ENCODE results near the gene ALG3. TPM values are rescaled to one million over a fixed set of nuclear protein-coding genes. Genes with fewer than 3 reads are reported as not detected.

ALG3 gene
- total RNA-seq (2014; rRNA removed; shearing (Covaris generic)), result 52.7 and 66.1 TPM in 2 replicates
- polyA plus RNA-seq (2016; fragmentation: Nextera tagmentation; extraction: Ambion mirVana), result 94.2 and 94.7 TPM in 2 replicates

DNA sequence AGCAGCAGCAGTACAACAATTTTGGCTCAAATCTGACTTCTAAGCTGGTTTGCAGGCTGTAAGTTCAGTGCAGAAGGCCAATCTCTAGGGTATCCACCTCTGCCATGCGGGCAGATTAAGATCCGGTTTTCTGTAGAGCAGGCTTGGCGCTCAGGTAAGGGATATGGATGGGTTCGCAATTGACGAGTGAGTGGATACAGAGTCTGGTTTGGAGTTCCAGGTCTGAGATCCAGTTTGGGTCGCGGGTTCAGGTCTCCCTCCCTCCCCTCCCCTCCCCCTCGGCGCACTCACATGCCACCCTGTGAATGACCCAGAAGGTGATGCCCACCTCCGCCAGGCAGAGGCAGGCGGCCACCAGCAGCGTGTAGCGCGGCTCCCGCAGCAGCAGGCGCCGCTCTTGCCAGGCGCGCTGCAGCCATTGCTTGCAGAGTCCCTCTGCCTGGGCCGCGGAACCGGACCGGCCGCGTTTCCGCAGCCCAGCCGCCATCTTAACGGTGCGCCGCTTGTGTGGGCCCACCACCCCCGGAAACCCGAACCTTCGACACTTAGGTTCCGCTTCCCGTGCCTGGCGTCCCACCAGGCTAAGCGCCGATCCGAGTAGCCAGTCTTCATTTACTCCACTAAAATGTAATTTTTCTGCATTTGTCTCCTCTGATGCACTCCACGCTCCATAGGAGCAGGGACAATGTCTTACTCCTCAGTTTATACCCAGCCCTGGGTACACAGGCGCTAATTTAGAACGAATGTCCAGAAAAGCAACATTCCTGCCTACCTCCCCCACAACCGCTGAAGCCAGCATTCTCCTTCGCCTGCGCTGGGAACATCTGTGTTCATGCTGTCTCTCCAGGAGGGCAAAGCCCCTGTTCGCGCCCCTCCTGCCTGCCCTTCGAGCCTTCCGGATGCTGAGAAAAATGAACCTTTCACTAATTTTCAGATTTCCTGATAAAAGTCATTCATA, at the start of gene ALG3:
TSS of gene ALG3 (minus strand) at position 509 of the 958 bp plus-strand sequence. CDS start at position 487, 22 bp downstream.
- WGBS, 2 experiments (ENCODE audit: low coverage in 1 of 2, low lambda C conversion rate in 2 of 2, missing lambda C conversion rate in 2 of 2), result 0 to 2% methylated on average over 42 to 48 of the region's 49 CpGs
- no peak for TF ChIP-seq EZH2phosphoT487 (IDR thresholded peaks at IDR 0.05; ENCODE audit: insufficient read depth, low read depth)
- TF ChIP-seq EZH2 (IDR thresholded peaks at IDR 0.05; ENCODE audit: insufficient read depth, poor library complexity, severe bottlenecking), result no peak
- peaks cover 8% of the 10 kb centered on the region for H3F3A ChIP-seq (ENCODE audit: insufficient read depth)

DNA sequence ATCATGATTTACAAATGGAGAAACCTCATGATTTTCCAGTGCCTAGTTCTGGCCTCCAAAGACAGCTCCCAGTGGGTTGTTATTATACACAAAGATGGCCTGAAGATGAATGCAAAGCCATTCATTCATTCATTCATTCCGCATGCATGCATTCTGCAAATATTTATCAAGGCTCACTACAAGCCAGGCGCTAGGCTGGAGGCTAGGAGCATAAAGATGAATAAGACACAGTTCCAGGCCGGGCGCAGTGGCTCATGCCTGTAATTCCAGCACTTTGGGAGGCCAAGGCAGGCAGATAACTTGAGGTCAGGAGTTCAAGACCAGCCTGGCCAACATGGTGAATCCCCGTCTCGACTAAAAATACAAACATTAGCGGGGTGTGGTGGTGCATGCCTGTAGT, 47.9 kb upstream of the ALG3 start:
- Histone ChIP-seq H3K27me3 (replicated peaks; ENCODE audit: insufficient read depth) (no peaks in the 10 kb centered on the region), H3K9me3 (ENCODE audit: low read depth) (no peaks in the 10 kb centered on the region), H3K79me2 (ENCODE audit: insufficient read depth) (peaks cover 26% of the 10 kb centered on the region), H4K20me1 (ENCODE audit: insufficient read depth) (no peaks in the 10 kb centered on the region), H3F3A (ENCODE audit: insufficient read depth) (peaks cover 21% of the 10 kb centered on the region), H3K36me3 (ENCODE audit: low read depth) (peaks cover 12% of the 10 kb centered on the region), H3K4me3 (no peak overlapping the region), H3K4me1 (ENCODE audit: insufficient read depth) (peaks cover 17% of the 10 kb centered on the region), H3K9ac (no peak overlapping the region), H3K4me2 (ENCODE audit: unreplicated experiment) (no peak overlapping the region), H2AFZ (no peak overlapping the region), H3K9me2 (ENCODE audit: insufficient read depth) (no peaks in the 10 kb centered on the region), H3K27ac (no peak overlapping the region)
- no peak for DNase-seq
- no peak for TF ChIP-seq EZH2phosphoT487 (IDR thresholded peaks at IDR 0.05; ENCODE audit: insufficient read depth, low read depth)
- TF ChIP-seq EZH2 (IDR thresholded peaks at IDR 0.05; ENCODE audit: insufficient read depth, poor library complexity, severe bottlenecking), result no peak
- in situ Hi-C loops (cut with MboI), result no loop called here
- whole genome bisulfite sequencing, 2 experiments (ENCODE audit: low coverage in 1 of 2, low lambda C conversion rate in 2 of 2, missing lambda C conversion rate in 2 of 2), result 74 to 90% methylated on average over 6 to 7 of the region's 7 CpGs

More for the DNA sequence above, at the start of gene ALG3:
- Histone ChIP-seq H3K9me2 (ENCODE audit: insufficient read depth) (no peaks in the 10 kb centered on the region), H3K27me3 (replicated peaks; ENCODE audit: insufficient read depth) (no peaks in the 10 kb centered on the region), H3K4me3 (peak within 1 kb of the TSS; percentile 97), H3K36me3 (ENCODE audit: low read depth) (no peaks in the 10 kb centered on the region), H3K79me2 (ENCODE audit: insufficient read depth) (peaks cover 35% of the 10 kb centered on the region), H4K20me1 (ENCODE audit: insufficient read depth) (no peaks in the 10 kb centered on the region), H3K9ac (peak within 1 kb of the TSS; percentile 94), H3K4me1 (ENCODE audit: insufficient read depth) (no peaks in the 10 kb centered on the region), H3K4me2 (ENCODE audit: unreplicated experiment) (peak within 1 kb of the TSS; percentile 100), H2AFZ (peak within 1 kb of the TSS; percentile 100), H3K9me3 (ENCODE audit: low read depth) (no peaks in the 10 kb centered on the region), H3K27ac (peak within 1 kb of the TSS; percentile 89)
- in situ Hi-C loops (cut with MboI), result no loop called here
- peak; percentile 94 for DNase-seq

DNA sequence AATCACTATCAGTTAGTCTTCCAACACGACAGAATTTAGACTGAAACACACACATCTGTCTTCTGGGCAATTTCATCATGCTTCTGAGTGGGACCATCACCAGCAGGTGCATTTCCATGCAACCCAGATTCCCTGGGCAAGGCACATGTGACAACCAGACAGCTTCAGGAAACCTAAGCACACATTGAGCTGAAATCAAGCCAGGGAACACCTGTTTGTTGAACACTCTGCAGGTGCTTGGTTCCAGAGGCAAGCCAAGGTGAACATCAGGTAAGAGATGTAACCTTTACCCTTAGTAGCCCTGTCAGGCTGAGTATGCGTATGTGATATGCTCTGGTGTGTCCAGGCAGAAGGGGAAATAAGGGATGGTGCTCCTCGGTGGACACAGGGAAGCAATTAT, 47.0 kb upstream of the ALG3 start:
- Histone ChIP-seq H3K79me2 (ENCODE audit: insufficient read depth) (peaks cover 18% of the 10 kb centered on the region), H2AFZ (no peak overlapping the region), H3K9me2 (ENCODE audit: insufficient read depth) (no peaks in the 10 kb centered on the region), H4K20me1 (ENCODE audit: insufficient read depth) (no peaks in the 10 kb centered on the region), H3K4me2 (ENCODE audit: unreplicated experiment) (no peak overlapping the region), H3F3A (ENCODE audit: insufficient read depth) (peaks cover 13% of the 10 kb centered on the region), H3K9ac (no peak overlapping the region), H3K4me1 (ENCODE audit: insufficient read depth) (peaks cover 8% of the 10 kb centered on the region), H3K4me3 (no peak overlapping the region), H3K9me3 (ENCODE audit: low read depth) (no peaks in the 10 kb centered on the region), H3K36me3 (ENCODE audit: low read depth) (peaks cover 4% of the 10 kb centered on the region; the same call in 1 of the 2 replicates), H3K27ac (no peak overlapping the region), H3K27me3 (replicated peaks; ENCODE audit: insufficient read depth) (no peaks in the 10 kb centered on the region)
- in situ Hi-C loops (cut with MboI), result no loop called here
- DNase-seq, result no peak
- 32 to 34% methylated on average over 3 of the region's 3 CpGs for WGBS, 2 experiments (ENCODE audit: low coverage in 1 of 2, low lambda C conversion rate in 2 of 2, missing lambda C conversion rate in 2 of 2)
- no peak for TF ChIP-seq EZH2 (IDR thresholded peaks at IDR 0.05; ENCODE audit: insufficient read depth, poor library complexity, severe bottlenecking)
- TF ChIP-seq EZH2phosphoT487 (IDR thresholded peaks at IDR 0.05; ENCODE audit: insufficient read depth, low read depth), result no peak

DNA sequence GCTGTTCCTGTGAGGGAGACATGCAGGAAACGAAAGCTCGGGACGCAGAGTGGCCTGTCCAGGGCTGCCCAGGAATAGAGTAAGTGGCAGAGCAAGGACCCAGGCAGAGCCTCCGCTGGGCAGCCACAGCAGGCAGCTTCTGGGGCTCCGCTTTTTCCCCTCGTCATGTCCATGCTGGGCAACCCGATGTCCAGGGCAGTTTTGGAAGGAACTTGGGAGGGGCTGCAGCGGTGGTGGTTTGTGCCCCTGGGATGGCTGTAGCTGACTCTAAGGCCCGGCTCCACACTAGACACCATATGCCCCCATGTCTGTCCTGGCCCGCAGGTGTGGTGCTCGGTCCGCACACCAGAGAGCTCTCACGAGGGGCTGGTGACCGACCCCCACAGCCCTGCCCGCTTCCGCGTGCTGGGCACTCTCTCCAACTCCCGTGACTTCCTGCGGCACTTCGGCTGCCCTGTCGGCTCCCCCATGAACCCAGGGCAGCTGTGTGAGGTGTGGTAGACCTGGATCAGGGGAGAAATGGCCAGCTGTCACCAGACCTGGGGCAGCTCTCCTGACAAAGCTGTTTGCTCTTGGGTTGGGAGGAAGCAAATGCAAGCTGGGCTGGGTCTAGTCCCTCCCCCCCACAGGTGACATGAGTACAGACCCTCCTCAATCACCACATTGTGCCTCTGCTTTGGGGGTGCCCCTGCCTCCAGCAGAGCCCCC, 43.1 kb upstream of the ALG3 start:
- Histone ChIP-seq H2AFZ (no peak overlapping the region), H4K20me1 (ENCODE audit: insufficient read depth) (no peaks in the 10 kb centered on the region), H3K27me3 (replicated peaks; ENCODE audit: insufficient read depth) (no peaks in the 10 kb centered on the region), H3K4me3 (no peak overlapping the region), H3K79me2 (ENCODE audit: insufficient read depth) (no peaks in the 10 kb centered on the region), H3K36me3 (ENCODE audit: low read depth) (no peaks in the 10 kb centered on the region), H3K9me3 (ENCODE audit: low read depth) (no peaks in the 10 kb centered on the region), H3F3A (ENCODE audit: insufficient read depth) (no peaks in the 10 kb centered on the region), H3K4me2 (ENCODE audit: unreplicated experiment) (no peak overlapping the region), H3K27ac (no peak overlapping the region), H3K9me2 (ENCODE audit: insufficient read depth) (no peaks in the 10 kb centered on the region), H3K9ac (no peak overlapping the region), H3K4me1 (ENCODE audit: insufficient read depth) (no peaks in the 10 kb centered on the region)
- WGBS, 2 experiments (ENCODE audit: low coverage in 1 of 2, low lambda C conversion rate in 2 of 2, missing lambda C conversion rate in 2 of 2), result 88 to 89% methylated on average over 21 of the region's 21 CpGs
- in situ Hi-C loops (cut with MboI), result no loop called here
- no peak for DNase-seq
- TF ChIP-seq EZH2phosphoT487 (IDR thresholded peaks at IDR 0.05; ENCODE audit: insufficient read depth, low read depth) (no peak), EZH2 (IDR thresholded peaks at IDR 0.05; ENCODE audit: insufficient read depth, poor library complexity, severe bottlenecking) (no peak)

Measured in GM23248 (cell line).